HCT116 (cell line): ENCODE data around the gene TRMT10B. TPM values are rescaled to one million over a fixed set of nuclear protein-coding genes. Genes with fewer than 3 reads are reported as not detected.

ENCODE experiments used
- ATAC-seq: fragments of 200-7000 bp; cut with Tn5 transposase; 2 replicates; pipeline ENCODE4 v1.9.1; 2020; ENCODE audit warnings: mild to moderate bottlenecking, moderate library complexity
- BruUV-seq: library from RNA; stranded (reverse); fragments of 400-500 nt; replicated peaks from 2 replicates; lab custom pipeline; 2021; lab: Mats Ljungman, UMichigan
- CTCF ChIA-PET: fragments of 300-600 bp; sonication (Branson Sonifier 250); formaldehyde crosslinking; loops from one replicate; lab custom pipeline; 2021; ENCODE audit warnings: antibody characterized with exemption; lab: Charles Lee
- POLR2A ChIA-PET: fragments of 300-600, 350-600 bp; sonication (Branson Sonifier 250); formaldehyde crosslinking; loops from one replicate; lab custom pipeline; 2021; ENCODE audit warnings: antibody characterized with exemption; lab: Charles Lee
- RAD21 ChIA-PET, 2 experiments: fragments of 300-600 bp; sonication (Branson Sonifier 250); formaldehyde crosslinking; loops; one replicate each; lab custom pipeline; 2023; ENCODE audit warnings: low total read pairs in 2 of 2; ENCODE audit not compliant: uncharacterized antibody in 2 of 2, unreplicated experiment in 2 of 2, low non-redundant PET in 1 of 2; lab: Charles Lee
- DNase-seq: peaks from one replicate; pipeline ENCODE4 v3.0.0-alpha.2; 2010; ENCODE audit warnings: low read depth, low spot score
- H2AFZ ChIP-seq: fragments of 200-600 bp; shearing (Covaris generic), sonication (generic); 2 replicates; pipeline ENCODE4 v1.6.1; 2017; ENCODE audit warnings: low read depth, mixed run types, mixed read lengths, antibody characterized with exemption, low read length; ENCODE audit not compliant: poor library complexity, severe bottlenecking
- H3K27ac ChIP-seq: 2 replicates; pipeline ENCODE4 v1.5.1; 2012; ENCODE audit warnings: low read depth, low read length
- H3K27me3 ChIP-seq: fragments of 200-600 bp; sonication (generic); 2 replicates; pipeline ENCODE4 v1.6.1; 2016; ENCODE audit warnings: mixed run types, low read length, mixed read lengths; ENCODE audit not compliant: insufficient read depth
- H3K36me3 ChIP-seq, 2 experiments: fragments of 200-500 bp in 1 of 2; fragments of 200-600 bp in 1 of 2; sonication (Bioruptor generic) in 1 of 2; sonication (generic) in 1 of 2; 2 replicates each; pipeline versions ENCODE4 v1.5.1 to v1.6.1; 2014 to 2016; ENCODE audit warnings: low read length in 2 of 2, inconsistent platforms in 1 of 2, mixed read lengths in 1 of 2, mixed run types in 1 of 2; ENCODE audit not compliant: insufficient read depth in 2 of 2, control insufficient read depth in 1 of 2
- H3K4me1 ChIP-seq, 2 experiments: fragments of 200-600 bp in 1 of 2; sonication (generic) in 1 of 2; 2 replicates each; pipeline versions ENCODE4 v1.5.1 to v1.6.1; 2012 to 2017; ENCODE audit warnings: low read length in 2 of 2, inconsistent platforms in 1 of 2, mild to moderate bottlenecking in 1 of 2, mixed read lengths in 1 of 2, mixed run types in 1 of 2, moderate library complexity in 1 of 2; ENCODE audit not compliant: insufficient read depth in 2 of 2, control insufficient read depth in 1 of 2
- H3K4me2 ChIP-seq: fragments of 200-600 bp; sonication (generic); 2 replicates; pipeline ENCODE4 v1.6.1; 2017; ENCODE audit warnings: mixed run types, low read length, mixed read lengths
- H3K4me3 ChIP-seq, 2 experiments: fragments of 200-600 bp in 1 of 2; sonication (generic) in 1 of 2; replicated peaks in 1 of 2; 2 replicates each; pipeline ENCODE4 v1.5.1; 2011 to 2016; ENCODE audit warnings: low read length in 2 of 2, control low read depth in 1 of 2, low read depth in 1 of 2, mild to moderate bottlenecking in 1 of 2, mixed read lengths in 1 of 2, mixed run types in 1 of 2
- H3K79me2 ChIP-seq: fragments of 200-600 bp; sonication (generic); 2 replicates; pipeline ENCODE4 v1.6.1; 2017; ENCODE audit warnings: mild to moderate bottlenecking, mixed run types, low read length, moderate library complexity, mixed read lengths; ENCODE audit not compliant: insufficient read depth
- H3K9ac ChIP-seq: fragments of 200-600 bp; sonication (generic); 2 replicates; pipeline ENCODE4 v1.6.1; 2016; ENCODE audit warnings: low read length, mixed read lengths
- H3K9me2 ChIP-seq: fragments of 200-600 bp; sonication (generic), shearing (Covaris generic); 2 replicates; pipeline ENCODE4 v1.6.1; 2017; ENCODE audit warnings: mixed run types, mild to moderate bottlenecking, moderate library complexity; ENCODE audit not compliant: insufficient read depth
- H3K9me3 ChIP-seq, 2 experiments: fragments of 200-500 bp in 1 of 2; fragments of 200-600 bp in 1 of 2; sonication (Bioruptor generic) in 1 of 2; sonication (generic) in 1 of 2; 2 replicates each; pipeline ENCODE4 v1.6.1; 2014 to 2017; ENCODE audit warnings: low read length in 2 of 2, mixed read lengths in 2 of 2, inconsistent platforms in 1 of 2, low read depth in 1 of 2, mild to moderate bottlenecking in 1 of 2, mixed run types in 1 of 2, moderate library complexity in 1 of 2; ENCODE audit not compliant: control insufficient read depth in 1 of 2, insufficient read depth in 1 of 2
- H4K20me1 ChIP-seq: fragments of 200-600 bp; sonication (generic), shearing (Covaris generic); 2 replicates; pipeline ENCODE4 v1.6.1; 2017; ENCODE audit warnings: mixed run types, mild to moderate bottlenecking, moderate library complexity; ENCODE audit not compliant: insufficient read depth
- CBX3 ChIP-seq: IDR thresholded peaks from 2 replicates; pipeline ENCODE4 v1.6.1; 2012; ENCODE audit warnings: low read depth
- CEBPB ChIP-seq: IDR thresholded peaks from 2 replicates; pipeline ENCODE4 v1.6.1; 2012; ENCODE audit warnings: low read depth
- CTCF ChIP-seq, 3 experiments: fragments of 200-600 bp in 1 of 3; sonication (generic) in 1 of 3; IDR thresholded peaks in 2 of 3; conservative IDR thresholded peaks in 1 of 3; 2 replicates each; pipeline ENCODE4 v1.5.1; 2012 to 2017; ENCODE audit warnings: low read depth in 2 of 3, low read length in 2 of 3, antibody characterized with exemption in 1 of 3, borderline replicate concordance in 1 of 3, control low read depth in 1 of 3, mild to moderate bottlenecking in 1 of 3, mixed read lengths in 1 of 3, mixed run types in 1 of 3, moderate library complexity in 1 of 3; ENCODE audit not compliant: insufficient read depth in 1 of 3
- ELF1 ChIP-seq: IDR thresholded peaks from 2 replicates; pipeline ENCODE4 v1.6.1; 2012; ENCODE audit warnings: low read depth, borderline replicate concordance
- EZH2 ChIP-seq: fragments of 200-600 bp; sonication (generic); IDR thresholded peaks from 2 replicates; pipeline ENCODE4 v1.6.1; 2017; ENCODE audit warnings: antibody characterized with exemption, mixed run types
- EZH2phosphoT487 ChIP-seq: fragments of 200-600 bp; IDR thresholded peaks from 2 replicates; pipeline ENCODE4 v1.6.1; 2018; ENCODE audit warnings: antibody characterized with exemption, borderline replicate concordance
- FOSL1 ChIP-seq: IDR thresholded peaks from 2 replicates; pipeline ENCODE4 v1.6.1; 2012; ENCODE audit warnings: low read depth
- JUND ChIP-seq: IDR thresholded peaks from 2 replicates; pipeline ENCODE4 v1.6.1; 2012
- MAX ChIP-seq: IDR thresholded peaks from 2 replicates; pipeline ENCODE4 v1.6.1; 2012
- POLR2A ChIP-seq: IDR thresholded peaks from 2 replicates; pipeline ENCODE4 v1.7.0; 2011; ENCODE audit warnings: borderline replicate concordance; ENCODE audit not compliant: insufficient read depth, insufficient read length; ENCODE audit errors: extremely low read depth
- RAD21 ChIP-seq: IDR thresholded peaks from 2 replicates; pipeline ENCODE4 v1.6.1; 2012; ENCODE audit warnings: low read depth, mild to moderate bottlenecking
- REST ChIP-seq: IDR thresholded peaks from 2 replicates; pipeline ENCODE4 v1.6.1; 2012; ENCODE audit warnings: low read depth
- SRF ChIP-seq: IDR thresholded peaks from 2 replicates; pipeline ENCODE4 v1.6.1; 2012; ENCODE audit warnings: low read depth
- TCF7L2 ChIP-seq: IDR thresholded peaks from 2 replicates; pipeline ENCODE4 v1.7.0; 2011; ENCODE audit warnings: borderline replicate concordance, inconsistent platforms; ENCODE audit not compliant: insufficient read depth, insufficient read length; ENCODE audit errors: extremely low read depth
- YY1 ChIP-seq: IDR thresholded peaks from 2 replicates; pipeline ENCODE4 v1.6.1; 2011; ENCODE audit warnings: low read length, low read depth, moderate library complexity, mild to moderate bottlenecking; ENCODE audit not compliant: insufficient replicate concordance; ENCODE audit errors: extremely low read depth
- ZFX ChIP-seq: fragments of 450-650 bp; IDR thresholded peaks from 2 replicates; pipeline ENCODE4 v1.6.1; 2017
- ZNF274 ChIP-seq: fragments of 200-500 bp; sonication (Bioruptor generic); IDR thresholded peaks from 2 replicates; pipeline ENCODE4 v1.6.1; 2014; ENCODE audit warnings: mild to moderate bottlenecking, low read depth, low read length, inconsistent platforms
- intact Hi-C: fragments of 100-400 bp; cut with micrococcal nuclease; formaldehyde crosslinking; loops from 2 replicates; pipeline ENCODE4 v1.10.0; 2022
- total RNA-seq: library from RNA; stranded (reverse); gene quantifications from one replicate; pipeline ENCODE4 v1.2.1, GENCODE V29; 2021; ENCODE audit not compliant: unreplicated experiment
- TF ChIP-seq, protein P1 (sequence below): IDR thresholded peaks from 2 replicates; pipeline ENCODE4 v1.6.1; 2011; ENCODE audit warnings: mild to moderate bottlenecking, low read length, moderate library complexity; ENCODE audit not compliant: insufficient replicate concordance; ENCODE audit errors: extremely low read depth

TRMT10B gene
- total RNA-seq, 1 experiment from 2014 or later = 5.5 TPM

DNA sequence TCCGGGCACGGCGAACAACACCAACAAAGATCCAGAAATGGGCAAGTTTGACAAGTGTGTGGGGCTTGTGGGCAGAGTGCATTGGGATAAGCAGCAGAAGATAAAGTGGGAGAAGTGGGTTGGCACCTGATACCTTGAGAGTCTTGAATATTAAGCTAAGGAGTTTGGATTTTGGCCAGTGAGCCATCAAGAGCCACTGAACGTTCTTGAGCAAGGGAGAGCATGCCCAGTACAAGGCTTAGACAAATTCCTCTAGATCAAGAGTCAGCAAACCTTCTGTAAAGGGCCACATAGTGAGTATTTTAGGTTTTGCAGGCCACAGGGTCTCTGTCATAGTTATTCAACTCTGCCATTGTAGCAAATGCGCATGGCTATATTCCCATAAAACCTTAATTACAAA lies 26.6 kb upstream of the TRMT10B start:
- H3K4me2 ChIP-seq = no peak overlapping the region
- H3K9me3 ChIP-seq = no peaks in the 10 kb centered on the region
- ChIA-PET POLR2A (no interaction called here), CTCF (no interaction called here), RAD21 (no interaction called here)
- TF ChIP-seq JUND (no peak), TCF7L2 (no peak), ELF1 (no peak), EZH2 (no peak), RAD21 (no peak), ZNF274 (no peak), REST (no peak), POLR2A (no peak), EZH2phosphoT487 (no peak), YY1 (no peak), MAX (no peak), FOSL1 (no peak), CEBPB (no peak), ZFX (no peak), CTCF (IDR thresholded peaks at IDR 0.05 in 2 of 3, conservative IDR thresholded peaks at IDR 0.05 in 1 of 3; ENCODE audit: borderline replicate concordance in 1 of 3, insufficient read depth in 1 of 3, low read depth in 2 of 3, low read length in 2 of 3) (no peak), SRF (no peak), CBX3 (no peak)
- TF ChIP-seq, protein P1, sequence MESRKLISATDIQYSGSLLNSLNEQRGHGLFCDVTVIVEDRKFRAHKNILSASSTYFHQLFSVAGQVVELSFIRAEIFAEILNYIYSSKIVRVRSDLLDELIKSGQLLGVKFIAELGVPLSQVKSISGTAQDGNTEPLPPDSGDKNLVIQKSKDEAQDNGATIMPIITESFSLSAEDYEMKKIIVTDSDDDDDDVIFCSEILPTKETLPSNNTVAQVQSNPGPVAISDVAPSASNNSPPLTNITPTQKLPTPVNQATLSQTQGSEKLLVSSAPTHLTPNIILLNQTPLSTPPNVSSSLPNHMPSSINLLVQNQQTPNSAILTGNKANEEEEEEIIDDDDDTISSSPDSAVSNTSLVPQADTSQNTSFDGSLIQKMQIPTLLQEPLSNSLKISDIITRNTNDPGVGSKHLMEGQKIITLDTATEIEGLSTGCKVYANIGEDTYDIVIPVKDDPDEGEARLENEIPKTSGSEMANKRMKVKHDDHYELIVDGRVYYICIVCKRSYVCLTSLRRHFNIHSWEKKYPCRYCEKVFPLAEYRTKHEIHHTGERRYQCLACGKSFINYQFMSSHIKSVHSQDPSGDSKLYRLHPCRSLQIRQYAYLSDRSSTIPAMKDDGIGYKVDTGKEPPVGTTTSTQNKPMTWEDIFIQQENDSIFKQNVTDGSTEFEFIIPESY = no peak
- no peaks in the 10 kb centered on the region for H4K20me1 ChIP-seq
- no peak overlapping the region for H3K9ac ChIP-seq
- H3K27me3 ChIP-seq = peaks cover 7% of the 10 kb centered on the region; the same call in 1 of the 2 replicates
- BruUV-seq = no TSS peak
- intact Hi-C loops = no loop called here
- no peak overlapping the region for H3K27ac ChIP-seq
- no peaks in the 10 kb centered on the region for H3K36me3 ChIP-seq
- H2AFZ ChIP-seq = no peak overlapping the region
- no peaks in the 10 kb centered on the region for H3K9me2 ChIP-seq
- no peaks in the 10 kb centered on the region for H3K4me1 ChIP-seq
- ATAC-seq = no peak
- H3K4me3 ChIP-seq = no peak overlapping the region
- DNase-seq = no peak
- no peaks in the 10 kb centered on the region for H3K79me2 ChIP-seq
